Midbrain (tissue), 1 donor: ENCODE results near the gene CAMK1D.
"Not testable (repeated sequence)": the region's sequence is repeated elsewhere in the genome, so short reads cannot be mapped to it uniquely, and the experiment has no call there.

Experiments used
- DNase-seq: peaks from one replicate; lab custom pipeline; 2025; lab: John Stamatoyannopoulos, UW

CAMK1D gene

GRCh38 chr10:12340937-12341336 lies 8.4 kb upstream of the CAMK1D start:
- no peak for DNase-seq

- no peak for DNase-seq
Measured at GRCh38 chr10:12341526-12341925, 7.8 kb upstream of the CAMK1D start.

GRCh38 chr10:12344375-12345110 lies 4.8 kb upstream of the CAMK1D start:
- no peak for DNase-seq

- no peak for DNase-seq
Measured at GRCh38 chr10:12346707-12347106, 2.6 kb upstream of the CAMK1D start.

GRCh38 chr10:12348294-12348869 lies 965 bp upstream of the CAMK1D start:
- DNase-seq = no peak

GRCh38 chr10:12349629-12350166 lies 351 bp downstream of the CAMK1D start:
- no peak for DNase-seq

GRCh38 chr10:12350167-12350872 lies 973 bp downstream of the CAMK1D start:
- DNase-seq = peak; percentile 26

GRCh38 chr10:12350925-12351324 lies 1.6 kb downstream of the CAMK1D start:
- DNase-seq = no peak

GRCh38 chr10:12351447-12351846 lies 2.1 kb downstream of the CAMK1D start:
- no peak for DNase-seq

GRCh38 chr10:12351889-12352288 lies 2.5 kb downstream of the CAMK1D start:
- DNase-seq = no peak

GRCh38 chr10:12353399-12354242 lies 4.3 kb downstream of the CAMK1D start:
- no peak for DNase-seq

GRCh38 chr10:12354696-12355095 lies 5.3 kb downstream of the CAMK1D start:
- DNase-seq = not testable (repeated sequence)

GRCh38 chr10:12355384-12355783 lies 6.0 kb downstream of the CAMK1D start:
- DNase-seq = no peak

GRCh38 chr10:12357525-12358151 lies 8.3 kb downstream of the CAMK1D start:
- no peak for DNase-seq

- peak; percentile 23 for DNase-seq
Measured at GRCh38 chr10:12358863-12359564, 9.7 kb downstream of the CAMK1D start.

GRCh38 chr10:12360461-12360860 lies 11.1 kb downstream of the CAMK1D start:
- DNase-seq = no peak

- DNase-seq = not testable (repeated sequence)
Measured at GRCh38 chr10:12361115-12361514, 11.8 kb downstream of the CAMK1D start.

- no peak for DNase-seq
Measured at GRCh38 chr10:12364559-12364958, 15.2 kb downstream of the CAMK1D start.

- DNase-seq = no peak
Measured at GRCh38 chr10:12367272-12367671, 17.9 kb downstream of the CAMK1D start.

- no peak for DNase-seq
Measured at GRCh38 chr10:12369982-12370381, 20.6 kb downstream of the CAMK1D start.

- no peak for DNase-seq
Measured at GRCh38 chr10:12372846-12373245, 23.5 kb downstream of the CAMK1D start.
